Stimulated activated CD4-positive, alpha-beta T cell treated with anti-CD3 and anti-CD28 coated beads, Interleukin-2, amount 100 ng/mL, for 48 hours (primary cell): Measurements from ENCODE around the gene ABHD14A.

ENCODE experiments used
- DNase-seq, 2 donors: peaks; one replicate each; pipeline ENCODE4 v3.0.0-alpha.2; 2020

Gene ABHD14A

DNA sequence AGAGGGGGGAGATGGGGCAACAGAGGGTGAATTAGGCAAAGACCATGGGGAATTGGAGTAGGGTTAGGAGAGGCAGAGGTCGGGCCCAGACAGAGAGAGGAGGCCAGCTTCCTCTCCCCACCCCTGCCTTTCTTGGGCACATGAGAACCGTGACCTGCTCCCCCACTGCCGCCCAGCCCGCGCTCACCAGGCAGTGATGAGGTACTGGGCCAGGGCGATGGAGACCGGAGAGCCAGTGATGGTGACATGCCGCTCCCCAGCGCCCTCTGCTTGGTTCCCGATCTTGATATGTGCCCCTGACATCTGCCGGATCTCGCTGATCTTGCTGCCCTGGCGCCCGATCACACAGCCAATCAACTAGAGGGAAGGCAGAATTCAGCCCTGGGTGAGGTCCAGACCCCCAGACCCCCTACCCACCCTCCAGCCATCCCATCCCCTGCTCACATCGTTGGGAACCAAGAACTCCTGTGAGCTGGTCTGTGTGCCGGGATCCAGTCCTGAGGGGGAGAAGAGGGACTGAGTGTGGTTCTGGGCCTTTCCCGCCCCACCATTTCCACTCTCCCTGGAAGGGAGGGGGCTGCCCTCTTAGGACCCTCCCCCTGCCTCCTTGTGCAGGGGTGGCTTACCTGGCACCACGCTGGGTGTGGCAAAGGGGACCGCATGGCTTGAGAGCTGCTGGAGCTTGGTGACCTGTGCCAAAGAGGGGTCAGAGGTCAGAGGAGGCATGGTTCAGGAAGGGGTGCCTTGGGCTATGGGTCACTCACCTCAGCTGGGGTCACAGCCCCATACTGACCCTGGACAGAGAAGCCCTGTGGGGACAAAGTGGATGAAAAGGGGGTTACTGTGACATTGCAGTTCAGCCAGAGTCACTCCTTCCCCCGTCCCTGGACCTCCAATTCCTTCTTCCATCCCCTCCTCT, 16.0 kb upstream of the ABHD14A start:
- no peak for DNase-seq

DNA sequence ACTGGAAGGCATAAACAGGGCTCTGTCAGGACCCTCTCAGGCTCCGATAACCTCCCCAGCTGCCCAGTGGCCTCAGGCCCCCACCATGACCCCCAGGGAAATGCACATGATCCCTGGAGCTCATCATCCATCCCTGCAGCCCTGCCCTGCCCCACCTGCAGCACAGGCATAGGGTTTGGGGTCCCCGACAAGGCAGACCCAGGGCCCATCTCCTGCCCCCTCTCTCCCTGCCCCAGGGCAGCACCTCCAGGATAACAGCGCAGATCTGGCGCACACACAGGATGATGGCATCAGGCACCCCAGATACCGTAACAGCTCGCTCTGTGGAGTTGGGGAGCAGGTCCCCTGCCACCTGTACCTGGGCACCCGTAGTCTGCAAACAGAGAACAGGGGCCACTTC, 15.2 kb upstream of the ABHD14A start:
- no peak for DNase-seq

DNA sequence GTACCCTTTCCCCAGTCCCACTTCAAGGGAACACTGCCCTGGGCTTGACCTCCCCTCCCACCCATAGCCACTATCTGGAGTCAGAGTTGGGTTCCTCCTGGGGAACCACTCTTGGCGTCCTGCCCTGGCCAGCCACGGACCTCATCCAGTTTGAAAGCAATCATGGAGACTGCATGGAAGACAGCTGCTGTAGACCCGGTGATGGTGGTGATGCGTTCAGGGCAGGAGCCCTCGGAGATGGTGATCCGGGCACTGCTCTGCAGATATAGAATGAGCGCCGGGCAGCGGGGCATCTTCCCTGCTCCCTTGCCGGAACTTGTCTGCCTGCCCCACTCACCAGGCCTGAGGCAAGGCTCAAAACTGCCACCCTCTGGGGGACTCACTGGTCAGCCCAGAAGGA, 14.5 kb upstream of the ABHD14A start:
- no peak for DNase-seq

DNA sequence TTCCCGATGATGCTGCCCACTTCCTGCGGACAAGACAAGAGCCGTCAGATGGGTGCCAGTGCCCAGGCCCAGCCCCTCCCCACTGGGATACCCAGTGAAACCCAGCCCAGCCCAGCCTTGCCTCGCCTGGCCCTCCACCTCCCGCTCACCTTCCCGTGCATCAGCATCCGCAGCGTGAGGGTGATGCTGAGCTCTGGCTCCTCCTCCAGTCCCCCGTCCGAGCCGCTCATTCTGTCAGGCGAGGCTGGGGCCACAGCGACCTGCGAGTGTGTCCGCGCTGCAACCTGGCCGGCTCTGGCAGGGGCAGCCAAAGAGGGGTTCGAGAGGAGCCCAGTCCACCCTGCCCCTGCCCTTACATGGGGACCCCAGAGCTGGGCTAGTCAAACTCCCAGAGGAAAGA, 13.9 kb upstream of the ABHD14A start:
- no peak for DNase-seq

DNA sequence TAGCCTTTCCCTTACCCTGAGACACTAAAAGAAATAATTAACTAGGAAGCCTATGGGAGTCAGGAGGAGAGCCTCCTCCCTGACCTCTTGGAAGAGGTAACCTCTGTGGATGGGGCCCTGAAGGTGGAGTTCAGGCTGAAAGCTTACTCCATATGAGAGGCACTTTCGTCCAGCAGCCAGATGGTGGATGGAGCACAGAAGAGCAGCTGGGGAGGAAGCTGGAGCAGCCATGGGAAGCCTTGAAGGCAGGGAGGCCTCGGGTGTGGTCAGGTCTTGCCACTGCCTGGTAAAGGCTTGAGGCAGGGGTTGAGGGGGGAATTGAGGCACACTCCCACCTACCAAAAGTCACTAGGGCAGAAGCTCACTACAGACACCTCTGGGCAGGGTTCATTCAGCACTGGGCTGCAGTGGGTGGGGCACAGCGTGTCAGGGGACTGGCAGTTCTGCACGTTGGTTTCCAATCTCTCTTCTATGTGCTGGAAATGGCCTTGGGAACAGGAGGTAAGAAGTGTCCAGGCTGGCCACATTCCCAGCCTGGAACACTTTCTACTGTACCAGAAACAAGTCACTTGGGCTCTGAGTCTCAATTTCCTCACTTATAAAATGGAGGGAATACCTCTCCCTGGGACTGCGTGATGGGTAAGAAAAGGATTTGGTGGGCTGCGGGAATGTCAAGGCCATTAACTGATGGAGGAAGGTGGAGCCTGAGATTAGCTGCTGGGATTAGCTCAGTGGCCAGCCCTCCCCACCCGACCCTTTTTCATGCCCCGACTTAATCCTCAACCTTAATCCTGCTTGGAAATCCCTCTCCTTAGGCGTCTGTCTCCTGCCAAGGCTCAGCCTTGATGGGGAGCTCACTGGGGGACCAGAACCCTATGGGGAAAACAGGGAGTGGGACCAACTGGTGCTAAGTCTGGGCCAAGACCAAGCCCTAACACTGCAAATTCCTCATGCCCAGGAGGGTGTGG, 13.0 kb upstream of the ABHD14A start:
- DNase-seq, result no peak

DNA sequence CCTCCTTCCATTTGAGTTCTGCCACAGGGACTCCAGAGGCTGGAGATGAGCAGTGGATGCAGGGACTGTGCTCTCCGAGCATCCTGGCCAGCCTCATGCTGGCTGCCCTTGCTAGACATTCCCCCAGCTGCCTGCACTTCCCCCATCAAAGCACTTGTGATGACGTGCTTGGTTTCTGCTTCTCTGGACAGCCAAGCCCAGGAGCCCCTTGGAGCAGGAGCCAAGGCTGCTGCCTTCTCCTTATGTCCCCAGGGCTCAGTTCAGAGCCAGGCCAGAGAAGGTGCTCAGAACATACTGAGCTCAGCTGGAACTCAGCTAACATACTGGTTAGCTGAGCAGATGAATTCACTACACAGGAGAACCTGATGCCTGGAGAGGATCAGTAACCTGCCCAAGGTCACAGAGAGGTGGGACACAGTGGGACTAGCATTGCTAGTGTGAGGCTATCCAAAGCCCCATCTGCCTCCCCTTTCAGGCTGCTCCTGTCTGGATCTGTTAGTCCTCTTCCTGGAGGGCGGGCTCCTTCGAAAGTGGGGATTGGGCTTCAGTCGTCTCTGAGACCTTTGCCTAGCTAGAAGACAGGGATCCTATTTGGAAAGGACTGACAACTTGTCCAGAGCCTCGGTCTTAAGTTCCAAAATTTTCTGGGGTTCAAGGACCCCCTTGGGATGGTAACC, 11.9 kb upstream of the ABHD14A start:
- no peak for DNase-seq

DNA sequence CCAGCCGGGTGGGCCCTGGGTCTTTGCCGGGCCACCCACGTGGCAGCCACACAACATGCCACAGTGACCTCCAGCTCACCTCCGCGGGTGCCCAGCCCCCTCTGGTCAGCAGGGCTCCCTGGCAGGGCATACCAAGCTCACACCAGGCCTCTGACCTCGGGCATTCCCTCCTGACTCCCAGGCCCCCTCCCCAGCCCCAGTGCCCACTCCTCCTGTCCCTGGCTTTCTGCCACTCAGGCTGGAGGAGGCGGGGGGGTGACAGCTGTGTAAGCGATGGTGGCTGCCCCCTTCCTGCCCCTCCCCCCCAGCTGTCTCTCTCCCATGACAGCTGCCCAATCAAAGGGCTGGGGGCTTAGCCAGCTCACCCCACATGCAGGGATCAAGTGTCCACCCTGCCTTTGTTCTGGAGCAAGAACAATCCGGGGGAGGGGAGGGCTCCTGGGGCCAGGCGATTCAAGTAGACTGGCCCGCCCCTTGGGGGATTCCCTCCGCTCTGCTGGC, 10.9 kb upstream of the ABHD14A start:
- no peak for DNase-seq

DNA sequence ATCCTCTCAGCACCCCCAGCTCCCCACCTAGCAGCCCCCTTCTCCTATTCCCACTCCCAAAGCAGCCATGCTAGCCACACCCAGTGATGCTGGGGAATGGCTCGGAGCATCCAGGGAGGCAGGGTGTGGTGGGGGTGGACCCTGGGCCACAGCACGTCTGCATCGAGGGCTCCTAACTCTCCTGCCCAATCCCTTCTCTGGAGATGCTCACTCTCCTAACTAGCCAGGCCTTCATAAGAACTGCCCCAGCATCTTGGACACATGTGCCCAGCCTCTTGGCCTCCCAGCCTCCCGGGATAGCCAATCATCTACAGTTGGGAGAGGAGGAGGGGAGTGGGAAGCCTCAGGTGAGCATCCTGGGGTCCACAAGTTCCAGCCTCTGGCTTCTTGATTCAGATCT, 10.3 kb upstream of the ABHD14A start:
- DNase-seq, result no peak

DNA sequence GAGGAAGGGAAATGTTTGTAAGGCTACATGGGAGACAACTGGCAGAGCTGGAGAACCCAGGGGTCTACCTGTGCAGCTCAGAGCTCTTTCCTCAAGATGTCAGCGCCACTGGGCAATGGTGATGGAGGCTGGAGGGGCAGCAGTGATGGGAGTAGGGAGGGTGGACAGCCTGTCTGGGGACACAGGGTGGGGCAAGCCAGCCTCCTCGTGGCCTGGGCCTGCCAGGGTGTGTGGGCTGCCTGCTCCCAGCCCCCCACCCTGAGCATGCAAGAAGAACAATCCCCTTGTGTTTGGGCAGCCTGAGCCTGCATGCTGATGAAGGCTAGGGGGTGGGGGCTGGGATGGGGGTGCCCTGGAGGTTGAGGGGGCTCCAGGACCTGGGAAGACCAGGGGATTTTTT, 8.8 kb upstream of the ABHD14A start:
- DNase-seq, result no peak

DNA sequence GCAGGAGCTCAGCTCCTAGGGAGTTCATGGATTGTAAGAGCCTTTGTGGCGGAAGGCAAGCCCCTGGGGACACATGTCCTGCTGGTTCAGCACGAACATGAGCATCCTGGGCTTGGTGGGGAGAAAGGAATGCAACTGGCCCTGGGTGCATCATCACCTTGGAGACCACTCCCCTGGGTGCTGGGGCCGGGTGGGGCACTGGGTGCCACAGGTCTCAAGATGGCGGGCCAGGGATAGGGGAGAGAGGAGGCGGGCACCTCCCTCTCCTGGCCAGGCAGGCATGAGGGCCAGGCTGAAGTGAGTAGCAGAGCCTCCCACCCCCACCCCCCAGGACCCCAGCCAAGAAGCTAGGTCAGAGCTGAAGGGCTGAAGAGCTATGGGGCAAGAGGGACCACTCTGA, 8.4 kb upstream of the ABHD14A start:
- no peak for DNase-seq

DNA sequence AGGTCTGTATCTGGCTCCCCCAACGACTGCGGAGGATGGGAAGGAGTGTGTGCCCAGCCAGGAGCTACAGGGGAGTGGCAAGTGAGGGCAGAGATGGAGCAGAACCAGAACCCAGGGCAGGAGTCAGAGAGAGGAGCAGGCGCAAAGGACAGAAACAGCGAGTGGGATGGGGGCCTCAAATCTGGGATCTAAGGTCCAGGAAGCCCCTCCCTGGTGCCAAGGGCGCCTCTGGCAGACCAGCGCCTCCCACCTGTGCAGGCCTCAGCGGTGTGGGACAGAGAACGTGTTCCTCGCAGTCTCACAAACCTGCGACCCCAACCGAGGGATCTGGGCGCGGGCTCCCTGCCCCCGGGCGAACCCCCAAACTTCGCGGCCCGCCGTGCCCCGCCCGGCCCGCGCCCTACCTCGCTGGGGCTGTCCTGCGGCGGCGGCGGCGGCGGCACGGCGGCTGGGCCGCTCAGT, 7.9 kb upstream of the ABHD14A start:
- no peak for DNase-seq

DNA sequence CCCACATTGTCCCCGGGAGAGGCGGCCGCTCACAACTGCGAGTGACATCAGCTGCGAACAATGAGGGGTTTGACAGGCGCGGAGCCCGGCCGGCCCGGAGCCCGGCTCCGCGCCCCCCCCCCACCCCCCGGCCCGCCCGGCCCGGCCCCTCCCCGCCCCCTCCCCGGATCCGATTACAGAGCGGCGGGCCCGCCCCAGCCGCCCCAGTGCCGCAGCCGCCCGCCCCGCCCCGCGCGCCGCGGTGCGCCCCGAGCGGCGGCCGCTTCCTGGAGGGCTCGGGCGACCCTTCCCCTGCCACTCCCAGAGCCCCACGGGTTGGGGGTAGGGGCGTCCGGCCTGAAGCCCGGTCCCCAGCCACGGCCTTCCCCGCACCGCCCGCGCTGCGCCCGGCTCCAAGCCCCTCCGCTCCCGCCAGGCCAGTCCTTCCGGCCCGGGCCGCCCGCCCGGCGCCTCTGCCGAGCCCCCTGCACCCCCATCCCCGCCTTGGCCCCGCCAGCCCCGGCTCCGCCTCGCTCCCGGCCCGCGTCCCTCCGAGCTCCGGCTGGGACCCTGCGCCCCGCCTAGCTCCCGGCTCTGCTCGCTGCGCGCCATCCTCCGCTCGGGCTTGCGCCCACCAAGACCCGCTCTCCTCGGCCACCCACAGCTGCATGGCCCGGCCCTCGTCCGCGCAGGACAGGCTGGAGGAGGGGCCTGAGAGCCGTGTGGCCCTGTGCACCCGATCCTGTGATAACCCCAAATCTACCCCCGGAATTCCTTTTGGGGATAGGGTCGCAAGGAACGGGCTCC, 7.3 kb upstream of the ABHD14A start, which contains the start of gene PCBP4:
PCBP4 (minus strand) TSS at position 71 of the 786 bp plus-strand sequence. CDS start 6,214 bp downstream, outside the sequence.
- DNase-seq, result peak in 1 of 2 donors; percentile 35

DNA sequence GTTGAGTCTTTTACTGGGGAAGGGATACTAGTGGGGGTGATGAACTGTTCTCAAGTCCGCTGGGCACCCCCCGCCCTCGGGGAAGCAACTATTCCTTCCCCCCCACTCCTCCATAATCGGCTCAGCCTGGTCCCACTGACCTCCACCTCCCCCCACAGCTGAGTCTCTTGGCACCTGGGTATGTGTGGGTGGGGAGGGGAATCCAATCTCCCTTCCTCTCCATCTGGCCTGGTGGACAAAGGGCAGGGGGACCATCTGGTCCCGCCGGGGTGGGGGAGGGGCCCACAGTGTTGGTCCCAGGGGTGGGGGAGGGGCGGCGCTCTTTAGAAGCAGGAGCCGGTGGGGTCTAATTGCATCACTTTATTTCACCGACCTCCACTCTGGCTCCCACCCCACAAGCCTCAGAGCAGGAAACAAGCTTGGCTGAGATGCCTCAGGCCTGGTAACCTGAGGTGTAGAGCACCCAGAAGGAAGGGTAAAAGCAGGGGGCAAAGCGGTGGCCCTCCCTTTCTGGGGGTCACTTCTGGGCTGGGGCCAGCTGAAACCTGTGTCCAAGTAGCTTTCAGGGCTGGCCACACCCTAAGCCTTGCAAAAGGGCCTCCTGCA, 6.6 kb upstream of the ABHD14A start:
- DNase-seq, result no peak

DNA sequence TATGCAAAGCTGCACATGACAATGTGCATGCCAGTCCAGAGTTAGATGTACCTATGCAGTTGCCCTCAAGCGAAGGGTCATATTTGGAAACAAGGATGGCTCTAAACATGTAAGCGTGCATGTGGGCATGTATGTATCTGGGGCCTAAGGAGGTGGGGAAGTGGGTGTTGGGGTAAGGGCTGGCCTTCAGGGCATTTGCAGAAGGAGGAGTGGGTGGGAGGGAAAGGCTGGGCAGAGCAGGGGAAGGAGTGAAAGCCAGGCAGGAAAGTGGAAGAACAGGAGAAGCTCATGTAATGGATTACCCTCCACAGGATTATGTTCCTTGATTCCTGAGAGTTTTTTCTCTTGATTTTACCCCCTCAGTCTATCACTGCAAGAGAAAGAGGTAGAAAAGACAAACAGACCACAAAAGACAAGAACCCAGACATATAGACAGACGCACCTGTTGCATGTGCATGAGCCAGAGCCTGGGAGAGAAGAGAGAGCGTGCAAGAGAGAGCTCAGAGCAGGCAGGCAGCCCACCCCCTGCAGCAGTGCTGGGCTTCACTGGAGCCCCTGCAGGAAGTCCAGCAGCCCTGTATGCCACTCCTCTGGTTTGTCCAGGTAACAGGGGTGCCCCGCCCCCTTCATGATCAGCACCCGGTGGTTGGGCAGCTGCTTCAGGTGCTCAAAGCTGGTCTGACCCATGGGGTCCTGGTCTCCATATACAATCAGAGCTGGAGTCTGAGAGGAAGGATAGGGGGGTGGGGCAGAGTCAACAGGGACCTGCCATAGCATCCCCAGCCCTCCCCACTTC, 5.8 kb upstream of the ABHD14A start:
- DNase-seq, result no peak

DNA sequence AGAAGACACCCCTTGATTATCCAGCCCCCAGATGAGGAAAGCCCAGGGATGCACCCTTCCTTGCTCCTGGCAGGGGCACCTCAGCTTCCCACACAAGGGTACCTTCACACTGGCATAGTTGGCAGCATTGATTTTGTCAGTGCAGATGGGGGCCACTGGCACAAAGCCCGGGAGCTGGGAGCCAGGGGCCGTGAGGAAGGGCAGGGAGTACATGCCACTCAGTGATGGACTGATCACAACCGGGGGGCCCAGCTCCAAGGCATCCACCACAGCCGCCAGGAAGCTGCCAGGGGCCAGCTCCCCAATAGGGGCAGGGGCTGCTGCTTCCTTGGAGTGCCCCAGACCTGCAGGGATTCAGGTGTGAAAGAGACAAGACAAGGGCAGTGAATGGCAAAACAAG, 5.0 kb upstream of the ABHD14A start:
- no peak for DNase-seq

DNA sequence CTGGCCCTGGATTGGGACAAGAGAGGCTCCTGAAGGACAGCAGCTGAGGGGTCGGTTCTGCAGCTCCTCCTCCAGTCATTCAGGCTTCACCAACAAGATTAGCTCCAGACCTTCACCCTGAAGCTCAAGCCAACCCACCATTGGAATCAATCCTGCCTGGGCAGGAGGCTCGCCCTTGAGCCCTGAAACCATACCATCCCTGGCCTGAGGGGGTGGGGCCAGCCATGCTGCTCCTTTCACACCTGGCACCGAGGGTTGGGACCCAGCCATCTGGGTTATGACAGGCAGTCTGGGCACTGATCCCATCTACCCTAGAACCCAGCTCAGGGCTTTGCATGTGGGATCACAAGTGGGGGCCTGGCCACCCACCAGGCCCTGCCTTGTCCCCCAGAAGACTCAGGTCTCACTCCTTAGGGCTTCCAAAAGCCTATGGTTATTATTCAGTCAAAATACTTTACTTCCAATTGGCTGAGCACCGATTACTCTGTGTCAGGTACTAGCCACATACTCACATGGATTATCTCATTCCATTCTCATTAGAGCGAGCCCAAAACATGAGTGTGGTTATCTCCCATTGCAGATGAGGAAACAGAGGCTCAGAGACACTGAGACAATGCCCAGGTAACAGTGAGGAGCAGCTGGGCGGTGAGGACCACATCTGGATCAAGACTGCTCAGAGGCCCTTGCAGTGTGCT, 4.1 kb upstream of the ABHD14A start:
- no peak for DNase-seq

DNA sequence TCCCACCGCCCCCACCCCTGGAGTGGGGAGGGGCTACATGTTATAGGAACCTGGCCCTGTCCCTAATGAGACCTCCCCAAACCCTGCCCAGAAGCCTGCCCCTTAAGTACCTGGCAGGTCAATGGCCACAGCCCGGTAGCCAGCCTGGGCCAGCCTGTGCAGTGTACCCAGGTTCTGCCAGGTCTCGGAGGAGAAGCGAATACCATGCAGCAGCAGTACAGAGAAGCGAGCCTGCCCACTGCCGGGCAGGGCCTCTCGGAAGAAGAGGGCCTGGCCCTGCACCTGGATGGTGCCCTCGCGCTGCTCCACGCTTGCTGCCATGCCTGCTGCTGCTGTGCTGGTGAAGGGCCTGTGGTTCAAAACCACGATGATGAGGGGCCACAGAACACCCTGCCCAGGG, 3.5 kb upstream of the ABHD14A start:
- no peak for DNase-seq

DNA sequence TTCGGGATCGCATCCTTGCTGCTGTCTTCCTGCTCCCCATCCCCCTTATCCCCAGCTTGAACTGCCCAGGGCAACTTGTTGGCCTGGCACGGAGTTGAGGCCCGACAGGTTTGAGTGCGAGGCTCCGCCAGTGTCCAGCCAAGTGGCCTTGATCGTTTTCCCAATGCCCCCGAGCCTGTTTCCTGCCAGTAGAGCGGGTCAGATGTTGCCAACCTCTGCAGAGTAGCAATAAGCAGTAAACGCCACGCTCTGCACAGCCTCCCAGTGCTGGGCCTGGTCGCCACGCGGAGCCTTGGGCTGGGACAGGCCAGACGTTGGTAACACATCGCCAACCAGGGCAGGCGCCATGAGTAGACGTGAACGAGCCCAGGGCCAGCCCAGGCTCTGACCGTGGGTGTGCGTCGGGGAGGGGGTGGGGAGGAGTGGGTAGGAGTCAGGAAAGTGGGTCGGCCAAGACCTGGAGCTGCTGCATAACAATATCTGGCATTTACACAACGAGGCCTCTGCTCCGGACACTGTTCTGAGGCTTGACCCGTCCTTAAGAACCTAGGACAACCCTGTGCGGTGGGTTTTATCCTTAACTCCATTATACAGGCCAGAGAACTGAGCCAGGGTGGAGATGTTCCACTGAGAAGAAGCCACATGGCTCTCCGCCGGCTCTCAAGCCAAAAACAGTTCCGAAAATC, 444 bp upstream of the ABHD14A start:
- DNase-seq, result no peak

DNA sequence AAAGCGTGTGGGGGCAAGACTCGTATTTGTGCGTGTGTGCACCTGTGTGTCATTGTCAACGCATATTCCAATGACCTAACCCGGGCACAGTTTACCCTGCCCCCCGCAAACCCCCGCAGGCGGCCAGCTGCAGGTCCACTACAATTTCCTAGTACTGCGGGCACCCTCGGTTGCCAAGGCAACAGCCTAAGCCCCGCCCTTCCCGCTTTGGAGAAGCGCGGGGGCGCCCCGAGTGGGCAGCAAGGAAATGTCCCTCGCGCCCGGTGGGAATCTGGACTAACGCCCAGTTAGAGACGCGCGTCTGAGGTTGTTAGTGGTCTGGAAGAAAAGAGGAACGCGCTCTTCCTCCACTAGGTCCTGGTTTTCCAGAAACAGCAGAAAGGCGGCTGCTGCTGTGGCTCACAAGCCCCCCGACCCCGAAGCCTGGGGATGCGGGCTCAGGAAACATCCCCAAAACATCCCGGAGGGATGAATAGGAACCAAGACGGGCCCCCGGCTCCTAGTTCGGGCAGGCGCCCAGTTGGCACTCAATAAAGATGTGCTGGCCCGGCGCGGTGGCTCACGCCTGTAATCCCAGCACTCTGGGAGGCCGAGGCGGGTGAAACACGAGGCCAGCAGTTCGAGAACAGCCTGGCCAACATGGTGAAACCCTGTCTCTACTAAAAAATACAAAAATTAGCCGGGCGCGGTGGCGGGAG, 1.1 kb downstream of the ABHD14A start:
- no peak for DNase-seq
